ENCODE data around the gene FAM3A.
"Not testable (repeated sequence)": the region's sequence is repeated elsewhere in the genome, so short reads cannot be mapped to it uniquely, and the experiment has no call there.

The FAM3A gene, protein sequence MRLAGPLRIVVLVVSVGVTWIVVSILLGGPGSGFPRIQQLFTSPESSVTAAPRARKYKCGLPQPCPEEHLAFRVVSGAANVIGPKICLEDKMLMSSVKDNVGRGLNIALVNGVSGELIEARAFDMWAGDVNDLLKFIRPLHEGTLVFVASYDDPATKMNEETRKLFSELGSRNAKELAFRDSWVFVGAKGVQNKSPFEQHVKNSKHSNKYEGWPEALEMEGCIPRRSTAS

DNA sequence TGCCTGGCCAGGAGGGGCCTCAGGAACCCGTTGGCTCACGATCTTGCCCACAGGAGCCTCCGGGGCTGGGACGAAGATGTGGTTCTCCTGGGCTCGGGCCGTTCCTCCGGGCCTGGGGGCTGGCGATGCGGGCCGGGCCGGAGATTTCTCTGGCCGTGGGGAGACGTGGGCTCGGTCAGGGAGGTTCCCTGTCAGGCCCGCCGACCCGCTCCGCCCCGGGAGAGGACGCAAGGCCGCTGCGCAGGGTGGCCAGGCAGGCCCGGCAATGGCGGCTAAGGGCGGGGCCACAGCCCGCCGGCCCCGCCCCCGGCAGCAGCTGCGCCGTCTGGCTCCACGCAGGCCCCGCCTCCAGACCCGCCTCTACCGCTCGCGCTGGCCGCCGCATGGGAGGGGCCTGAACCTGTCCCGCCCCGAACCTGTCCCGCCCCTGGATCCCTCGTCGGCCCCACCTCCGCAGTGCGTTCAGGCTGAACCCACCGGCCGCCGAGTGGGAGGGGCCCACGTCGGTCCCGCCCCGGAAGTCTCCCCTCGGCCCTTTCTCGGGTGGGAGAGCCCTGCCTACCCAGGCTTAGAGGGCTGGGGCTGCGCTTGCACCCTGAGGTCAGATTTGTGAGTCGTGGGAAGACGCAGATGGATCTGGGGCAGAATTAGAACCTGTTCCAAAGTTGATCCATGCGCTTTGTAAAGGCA, at the start of gene FAM3A:
Gene FAM3A (minus strand): TSS at position 267 of the 690 bp plus-strand sequence. CDS start 460 bp downstream, outside the sequence.
- DNase-seq, result peak; percentile 77

GRCh38 chrX:154562295-154562694, 46.3 kb upstream of the FAM3A start:
- DNase-seq, result not testable (repeated sequence)

DNA sequence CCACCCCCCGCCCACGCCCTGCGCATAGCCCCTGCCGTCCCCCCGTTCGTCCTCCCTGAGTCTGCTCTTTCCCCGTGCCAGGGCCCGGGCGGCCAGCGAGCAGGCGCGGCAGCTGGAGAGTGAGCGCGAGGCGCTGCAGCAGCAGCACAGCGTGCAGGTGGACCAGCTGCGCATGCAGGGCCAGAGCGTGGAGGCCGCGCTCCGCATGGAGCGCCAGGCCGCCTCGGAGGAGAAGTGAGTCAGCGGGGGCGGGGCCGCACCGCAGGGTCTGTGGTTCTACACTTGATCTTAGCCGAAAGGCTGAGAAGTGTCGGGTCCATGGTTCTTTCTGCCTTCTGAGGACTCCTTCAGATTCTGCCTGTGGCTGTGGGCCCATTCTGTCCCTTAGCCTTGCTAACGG, 44.3 kb upstream of the FAM3A start:
- not testable (repeated sequence) for DNase-seq

DNA sequence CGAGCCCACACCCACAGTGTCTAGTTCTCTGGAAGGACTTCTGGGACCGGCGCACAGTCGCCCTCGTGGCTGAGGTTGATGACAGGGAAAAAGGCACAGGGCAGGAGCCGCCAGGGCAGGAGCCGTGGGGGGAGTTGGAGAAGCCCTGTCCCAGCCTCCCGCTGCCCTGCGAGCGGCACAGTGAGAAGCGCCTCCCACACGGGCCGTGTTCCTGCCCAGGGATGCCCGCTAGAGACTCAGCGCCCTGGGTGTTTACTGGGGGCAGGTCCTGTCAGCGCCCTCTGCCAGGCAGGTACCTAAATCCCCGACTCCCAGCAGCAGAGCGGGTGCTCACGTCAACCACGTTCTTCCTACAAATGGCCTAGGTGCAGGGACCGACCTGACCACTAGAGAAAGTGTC, 42.9 kb upstream of the FAM3A start:
- DNase-seq, result not testable (repeated sequence)

DNA sequence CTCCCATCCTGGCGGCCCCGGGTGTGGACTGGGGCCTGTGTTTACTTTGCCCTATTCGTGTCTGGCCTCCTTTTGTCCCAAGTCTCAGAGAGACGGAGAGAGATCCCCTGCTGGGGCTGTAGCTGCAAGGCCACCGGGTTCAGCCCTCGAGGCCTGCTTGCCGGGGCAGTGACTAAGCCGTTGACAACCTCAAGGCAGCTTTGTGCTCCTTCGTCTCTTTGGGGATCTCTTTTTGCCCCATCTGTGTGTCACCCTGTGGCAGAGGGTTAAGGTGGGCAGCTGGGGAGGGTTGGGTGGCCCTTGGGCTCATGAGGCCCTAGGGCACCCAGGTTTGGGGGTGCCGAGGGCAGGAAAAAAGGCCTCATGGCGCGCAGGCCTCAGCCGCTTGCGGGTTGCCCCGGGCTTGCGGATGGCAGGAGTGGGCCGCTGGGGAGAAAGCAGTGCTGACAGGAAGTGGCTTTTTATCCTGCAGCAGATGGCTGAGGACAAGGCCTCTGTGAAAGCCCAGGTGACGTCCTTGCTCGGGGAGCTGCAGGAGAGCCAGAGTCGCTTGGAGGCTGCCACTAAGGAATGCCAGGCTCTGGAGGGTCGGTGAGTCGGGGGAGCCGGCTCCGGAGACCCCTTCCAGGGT, 42.1 kb upstream of the FAM3A start:
- DNase-seq, result not testable (repeated sequence)

- not testable (repeated sequence) for DNase-seq
These were observed 36.2 kb upstream of the FAM3A start for GRCh38 chrX:154552112-154552806.

GRCh38 chrX:154549766-154550165, 33.7 kb upstream of the FAM3A start:
- DNase-seq, result no peak

- no peak for DNase-seq
These were observed 31.9 kb upstream of the FAM3A start for GRCh38 chrX:154548028-154548316.

DNA sequence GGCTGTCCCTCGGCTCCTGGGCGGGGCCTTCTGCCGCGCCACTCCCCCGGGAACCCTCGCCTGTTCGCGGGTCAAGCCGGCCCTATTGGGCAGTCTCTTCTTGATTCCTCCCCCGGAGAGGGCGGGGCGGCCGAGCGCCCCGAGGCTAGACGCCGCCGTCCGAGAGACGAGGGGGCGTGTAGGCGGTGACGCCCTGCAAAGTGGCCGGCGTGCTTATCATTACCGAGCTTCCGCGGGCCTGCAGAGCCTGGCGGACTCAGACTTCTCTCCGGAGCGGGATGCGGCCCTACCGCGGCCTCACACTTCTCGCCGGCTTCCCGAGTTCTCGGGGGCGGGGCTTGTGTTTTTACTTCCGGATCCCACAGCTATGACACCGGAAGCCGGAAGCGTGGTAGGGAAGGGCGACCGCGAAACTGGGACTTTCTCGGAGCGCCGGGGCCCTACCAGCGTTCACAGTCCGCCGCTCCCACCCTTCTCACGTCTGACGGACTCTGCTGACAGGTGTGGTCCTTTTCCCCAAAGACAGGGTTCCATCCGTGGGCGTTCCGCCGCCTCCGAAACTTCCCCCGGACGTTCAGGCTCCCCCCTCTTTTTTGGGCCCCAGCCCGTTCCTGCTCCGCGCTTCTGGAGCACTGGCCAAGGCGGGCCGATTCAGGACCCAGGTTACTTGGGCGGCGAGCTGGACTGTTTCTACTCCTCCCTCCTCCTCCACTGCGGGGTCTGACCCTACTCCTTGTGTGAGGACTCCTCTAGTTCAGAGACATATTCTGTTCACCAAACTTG, 31.4 kb upstream of the FAM3A start, which contains the start of gene IKBKG:
Gene IKBKG (plus strand): TSS at position 376 of the 783 bp plus-strand sequence. CDS start 4,383 bp downstream, outside the sequence.
- peak; percentile 73 for DNase-seq

DNA sequence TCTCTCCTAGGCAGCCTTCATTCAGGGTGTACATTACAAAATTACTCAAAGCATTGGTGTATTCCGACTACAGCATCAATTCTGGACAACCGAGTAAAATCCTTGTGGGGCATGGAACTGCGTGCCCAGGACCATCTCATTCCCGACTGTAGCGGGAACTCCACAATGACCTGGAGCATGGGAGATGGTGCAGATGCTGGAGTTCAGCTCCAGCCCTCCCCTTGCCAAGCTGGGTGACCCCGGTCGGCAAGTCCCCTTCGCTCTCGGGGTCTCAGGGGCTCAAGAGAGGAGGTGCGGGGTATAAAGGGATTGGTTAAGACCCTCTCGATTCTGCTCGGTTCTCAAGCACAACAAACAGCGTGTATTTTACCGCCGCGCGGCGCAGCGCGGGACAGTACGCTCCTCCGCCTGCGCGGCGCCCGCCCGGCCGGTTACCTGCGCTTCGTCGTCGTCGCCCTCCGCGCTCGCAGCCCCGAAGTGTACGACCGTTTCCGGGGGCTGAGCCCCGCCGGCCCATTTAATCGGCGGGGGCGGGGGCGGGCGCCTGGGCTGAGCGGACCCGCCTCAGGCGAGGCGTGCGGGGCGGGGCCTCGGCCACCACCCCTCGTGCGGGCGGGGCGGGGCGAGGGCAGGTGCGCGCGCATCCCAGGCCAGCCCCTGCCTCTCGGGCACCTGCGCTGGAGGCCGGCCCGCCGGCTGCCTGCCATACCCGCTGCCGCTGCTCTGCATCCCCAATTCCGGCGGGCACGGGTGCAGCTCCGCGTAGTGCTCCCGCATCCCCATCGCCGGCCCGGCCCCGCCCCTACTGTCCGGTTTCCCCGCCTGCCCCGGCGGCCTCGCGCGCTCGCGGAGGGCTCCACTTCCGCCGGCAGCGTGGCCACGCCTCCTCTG, 30.6 kb upstream of the FAM3A start, which contains the start of gene G6PD:
Gene G6PD (minus strand): TSS at position 493 of the 891 bp plus-strand sequence. CDS start 691 bp downstream, outside the sequence.
- DNase-seq, result no peak

DNA sequence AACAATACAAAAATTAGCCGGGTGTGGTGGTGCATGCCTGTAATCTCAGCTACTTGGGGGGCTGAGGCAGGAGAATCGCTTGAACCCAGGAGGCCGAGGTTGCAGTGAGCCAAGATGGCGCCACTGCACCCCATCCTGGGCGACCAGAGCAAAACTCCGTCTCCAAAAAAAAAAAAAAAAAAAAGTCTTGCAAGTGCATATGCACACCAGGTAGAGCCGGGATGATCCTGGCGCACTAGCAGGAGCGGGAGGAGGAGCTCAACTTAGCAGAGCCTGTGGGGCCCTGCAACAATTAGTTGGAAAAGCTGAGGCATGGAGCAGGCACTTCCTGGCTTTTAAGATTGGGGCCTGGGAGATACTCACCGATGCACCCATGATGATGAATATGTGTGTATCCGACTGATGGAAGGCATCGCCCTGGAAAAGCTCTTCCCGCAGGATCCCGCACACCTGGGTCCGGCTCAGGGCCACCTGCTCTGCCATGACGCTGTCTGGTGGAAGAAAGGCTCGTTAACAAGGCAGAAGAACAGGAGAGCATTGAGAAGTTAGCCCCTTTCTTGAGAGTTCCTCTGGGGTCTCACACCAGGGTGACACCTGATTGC, 29.7 kb upstream of the FAM3A start:
- no peak for DNase-seq

DNA sequence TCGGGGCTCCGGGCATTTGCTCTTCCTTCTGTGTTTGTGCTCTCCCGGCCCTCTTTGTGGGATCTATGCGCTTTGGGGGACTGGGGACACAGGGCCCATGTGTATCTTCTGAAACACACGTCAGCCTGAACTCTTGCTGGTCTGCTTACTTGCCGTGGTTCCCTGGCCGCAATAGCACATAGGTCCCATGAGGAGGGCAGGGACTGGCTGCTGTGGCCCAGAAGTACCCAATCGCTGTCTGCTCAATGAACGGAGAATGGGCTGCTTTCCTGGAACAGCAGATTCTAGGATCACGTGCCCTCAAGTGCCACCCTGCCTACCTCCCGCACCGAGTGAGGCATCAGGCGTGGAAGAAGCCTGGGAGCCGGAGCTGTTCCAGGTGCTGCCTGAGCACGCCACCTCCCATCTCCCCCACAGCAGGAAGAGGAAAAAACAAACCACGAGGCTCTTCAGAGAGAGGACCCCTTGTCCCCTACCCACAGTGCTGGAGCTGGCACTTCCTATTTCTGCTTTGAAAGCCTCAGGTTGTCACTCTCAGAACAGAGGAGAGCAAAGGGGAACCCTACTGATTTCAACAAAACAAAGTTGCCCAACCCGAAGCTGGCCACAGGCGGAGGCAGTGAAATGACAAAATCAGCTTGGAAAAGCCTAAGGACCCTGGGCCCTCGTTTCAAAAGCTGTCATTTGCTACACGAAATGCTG, 26.8 kb upstream of the FAM3A start:
- no peak for DNase-seq

DNA sequence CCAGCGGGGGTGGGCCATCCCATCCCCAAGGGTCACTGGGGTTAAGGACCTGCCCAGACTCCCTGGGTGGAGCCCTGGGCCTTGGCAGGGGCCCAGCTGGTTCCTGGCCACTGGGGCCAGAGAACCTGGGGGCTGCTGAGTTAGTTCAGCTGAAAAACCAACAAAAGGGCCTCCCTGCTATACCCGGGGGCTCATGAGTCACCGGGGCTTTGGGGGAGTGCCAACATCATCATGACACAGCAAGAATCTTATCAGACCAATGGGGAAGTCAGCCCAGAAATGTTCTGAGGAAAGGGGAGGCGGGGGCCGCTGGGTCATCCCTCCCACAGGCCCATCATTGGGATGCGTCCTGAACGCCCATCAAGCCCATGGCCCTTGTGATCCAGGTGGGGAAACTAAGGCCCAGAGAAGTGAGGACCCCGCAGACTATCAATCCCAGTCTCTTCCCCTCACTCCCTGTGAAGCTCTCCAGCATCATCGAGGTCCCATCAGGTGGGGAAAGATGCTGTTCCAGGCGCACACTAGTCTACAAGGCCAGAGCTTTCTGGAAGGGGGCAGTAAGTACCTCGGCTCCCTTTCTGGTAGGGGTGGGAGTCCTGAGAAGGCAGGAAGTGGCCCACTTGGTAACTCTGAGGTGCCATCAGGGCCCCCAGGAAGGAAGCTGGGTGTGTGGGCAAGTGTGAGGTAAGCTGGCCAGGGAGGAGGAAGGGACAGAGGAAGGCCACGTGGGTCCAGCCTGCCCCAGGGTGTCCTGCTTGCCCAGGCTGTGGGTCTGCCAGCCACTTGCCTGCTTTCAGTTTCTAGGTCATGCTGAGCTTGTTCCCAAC, 26.1 kb upstream of the FAM3A start:
- peak; percentile 69 for DNase-seq

GRCh38 chrX:154541589-154541895, 25.5 kb upstream of the FAM3A start:
- no peak for DNase-seq

DNA sequence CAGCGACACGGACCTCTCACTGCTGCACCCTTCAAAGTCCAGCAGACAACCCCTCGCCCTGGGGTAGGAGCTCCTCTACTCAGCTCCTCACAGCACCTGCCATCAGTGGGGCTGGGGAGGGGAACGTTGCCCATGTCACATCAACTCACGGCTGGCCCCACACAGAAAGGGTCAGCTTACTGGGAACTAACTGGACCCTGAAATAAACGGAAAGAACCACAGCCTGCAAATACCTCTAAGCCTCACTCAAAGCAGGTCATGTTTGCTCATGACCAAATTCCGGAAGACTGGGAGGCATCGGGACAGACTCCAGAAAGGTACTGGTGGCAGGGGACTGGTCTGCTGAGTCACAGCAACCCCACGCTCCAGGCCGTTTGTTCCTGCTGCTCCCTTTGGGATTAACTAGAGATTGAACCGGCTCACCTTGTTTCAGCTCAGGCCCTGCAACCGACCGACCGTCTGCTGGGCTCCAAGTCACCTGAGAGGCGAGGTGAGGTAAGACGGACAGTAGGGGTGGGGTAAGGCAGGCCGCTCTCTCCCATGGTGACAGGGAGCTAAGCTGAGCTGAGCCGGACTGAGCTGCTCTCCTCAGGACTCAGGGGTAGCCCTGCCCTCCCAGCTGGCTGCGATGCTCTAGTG, 25.0 kb upstream of the FAM3A start:
- DNase-seq, result no peak

DNA sequence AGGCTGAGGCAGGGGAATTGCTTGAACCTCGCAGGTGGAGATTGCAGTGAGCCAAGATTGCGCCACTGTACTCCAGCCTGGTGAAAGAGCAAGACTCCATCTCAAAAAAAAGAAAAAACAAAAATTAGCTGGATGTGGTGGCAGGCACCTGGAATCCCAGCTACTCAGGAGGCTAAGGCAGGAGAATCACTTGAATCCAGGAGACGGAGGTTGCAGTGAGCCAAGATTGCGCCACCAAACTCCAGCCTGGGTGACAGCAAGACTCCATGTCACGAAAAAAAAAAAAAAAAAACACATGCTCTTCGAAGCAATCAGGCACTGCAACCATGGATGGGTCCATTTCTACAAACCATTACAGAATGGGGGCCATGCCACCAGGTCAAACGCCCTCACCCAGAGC, 24.3 kb upstream of the FAM3A start:
- DNase-seq, result not testable (repeated sequence)

- DNase-seq, result no peak
These were observed 23.0 kb upstream of the FAM3A start for GRCh38 chrX:154539077-154539476.

DNA sequence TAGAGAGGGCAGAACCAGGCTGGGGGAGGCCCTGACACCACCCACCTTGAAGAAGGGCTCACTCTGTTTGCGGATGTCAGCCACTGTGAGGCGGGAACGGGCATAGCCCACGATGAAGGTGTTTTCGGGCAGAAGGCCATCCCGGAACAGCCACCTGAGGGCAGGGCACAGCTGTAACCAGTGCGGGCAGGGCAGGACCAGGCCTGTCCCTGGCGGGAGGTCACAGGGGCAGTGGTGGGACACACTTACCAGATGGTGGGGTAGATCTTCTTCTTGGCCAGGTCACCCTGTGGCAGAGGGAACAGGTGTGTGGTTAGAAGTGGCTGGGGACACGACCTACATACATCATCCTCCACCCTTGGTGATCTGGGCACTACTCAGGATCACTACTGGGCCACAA, 19.9 kb upstream of the FAM3A start:
- DNase-seq, result no peak
